Aorta (tissue), 5 donors: Measurements from ENCODE around the gene GPR162. TPM values are rescaled to one million over a fixed set of nuclear protein-coding genes. Genes with fewer than 3 reads are reported as not detected.
"Not testable (repeated sequence)": the region's sequence is repeated elsewhere in the genome, so short reads cannot be mapped to it uniquely, and the experiment has no call there.

Experiments
- ATAC-seq: fragments of 200-7000 bp; cut with Tn5 transposase; one replicate; pipeline ENCODE4 v1.9.1; 2022; ENCODE audit warnings: moderate library complexity; ENCODE audit not compliant: low FRiP score
- DNase-seq, 2 donors: peaks; one replicate each; pipeline ENCODE4 v3.0.0-alpha.2; 2020
- H3K27ac ChIP-seq, 2 donors: one replicate each; pipeline ENCODE4 v1.5.1; 2013; ENCODE audit warnings: low read length in 2 of 2, mild to moderate bottlenecking in 2 of 2, moderate library complexity in 2 of 2, control low read depth in 1 of 2, inconsistent platforms in 1 of 2, low read depth in 1 of 2
- H3K27me3 ChIP-seq, 2 donors: one replicate each; pipeline ENCODE4 v1.6.1; 2013; ENCODE audit warnings: control low read depth in 1 of 2, low read length in 1 of 2, mild to moderate bottlenecking in 1 of 2, moderate library complexity in 1 of 2; ENCODE audit not compliant: insufficient read depth in 2 of 2, control insufficient read depth in 1 of 2
- H3K36me3 ChIP-seq, 2 donors: one replicate each; pipeline ENCODE4 v1.6.1; 2013; ENCODE audit warnings: control low read depth in 1 of 2, low read length in 1 of 2, mild to moderate bottlenecking in 1 of 2; ENCODE audit not compliant: insufficient read depth in 2 of 2, control insufficient read depth in 1 of 2
- H3K4me1 ChIP-seq, 2 donors: one replicate each; pipeline ENCODE4 v1.6.1; 2013; ENCODE audit warnings: low read length in 2 of 2, control low read depth in 1 of 2, mild to moderate bottlenecking in 1 of 2, moderate library complexity in 1 of 2; ENCODE audit not compliant: insufficient read depth in 2 of 2, control insufficient read depth in 1 of 2
- H3K4me3 ChIP-seq, 2 donors: one replicate each; pipeline ENCODE4 v1.5.1; 2013; ENCODE audit warnings: low read length in 2 of 2, control low read depth in 1 of 2, mild to moderate bottlenecking in 1 of 2
- H3K9me3 ChIP-seq: one replicate; pipeline ENCODE4 v1.6.1; 2013; ENCODE audit warnings: mild to moderate bottlenecking, low read length; ENCODE audit not compliant: control insufficient read depth
- WGBS, 2 donors: extraction: QIAGEN DNeasy Blood & Tissue Kit; methylation state at CpG; one replicate each; pipeline ENCODE4 v1.1.7; 2013; 5-methylcytosine and 5-hydroxymethylcytosine counted together
- intact Hi-C, 2 donors: fragments of 100-400 bp; cut with DNase I; formaldehyde crosslinking; loops; one replicate each; pipeline versions ENCODE4 v1.14.2 to v1.15.0; 2022
- polyA plus RNA-seq, 2 donors: library from polyadenylated mRNA; stranded (reverse); fragments of 200-250 nt; gene quantifications; one replicate each; pipeline ENCODE4 v1.2.3, GENCODE V29; 2013
- total RNA-seq, 2 donors: library from RNA; stranded (reverse); fragmentation: NEBNext Ultra II Directional; extraction: Animal tissue kit (Norgen Biotek cat#: 25700); gene quantifications; one replicate each; pipeline ENCODE4 v1.2.1, GENCODE V29; 2021
- donor health status: healthy with polysubstance abuse.
- donor health status: Bipolar disorder and iron deficiency.
- donor health status: DM: no; HTN: no; CAD: no.
- donor health status: DM: no; HTN: no; CAD: no.
- donor health status: DM: yes; HTN: yes; CAD: no.

The GPR162 gene
- total and polyA plus RNA-seq, 4 donors: 4.4 to 17.2 (median 11.3) TPM

- intact Hi-C loops: loop anchor here in 1 of 2 donors (5.0 kb wide), 1 partner anchor 107 kb away; the partner anchor contains the start of gene PTMS
- not testable (repeated sequence) for DNase-seq, H3K9me3 ChIP-seq, H3K27me3 ChIP-seq, H3K36me3 ChIP-seq, H3K4me1 ChIP-seq, ATAC-seq
- Histone ChIP-seq H3K4me3 (peak overlapping the region; percentile 55 to 70), H3K27ac (peak overlapping the region in 1 of 2 donors; percentile 71)
- WGBS, 2 donors: 36% methylated on average over 9 of the region's 9 CpGs
These were observed 52.4 kb downstream of the GPR162 start for GRCh38 chr12:6874015-6874368.

Other genes with a start within 250 kb of the GPR162 start
- gene CHD4, start 214.4 kb upstream of the GPR162 start, total RNA-seq: 100 to 1,000 TPM; 174 to 195 TPM
- 100 to 1,000 TPM in 1 of 2 donors, 10 to 100 TPM in 1; 73.1 to 110 TPM for gene CHD4, start 214.4 kb upstream of the GPR162 start, polyA plus RNA-seq
- 1 to 10 TPM; 2.5 to 3.7 TPM for gene LPAR5, start 185.9 kb upstream of the GPR162 start, total RNA-seq
- under 1 TPM; 0.51 to 0.88 TPM for gene LPAR5, start 185.9 kb upstream of the GPR162 start, polyA plus RNA-seq
- gene ACRBP, start 174.4 kb upstream of the GPR162 start, total RNA-seq: 1 to 10 TPM; 1.8 to 5.2 TPM
- under 1 TPM in 1 of 2 donors, not detected in 1; 0.25 TPM for gene ACRBP, start 174.4 kb upstream of the GPR162 start, polyA plus RNA-seq
- gene ING4, start 158.7 kb upstream of the GPR162 start, total RNA-seq: 10 to 100 TPM; 19.7 to 43.3 TPM
- 10 to 100 TPM; 45.3 to 63.7 TPM for gene ING4, start 158.7 kb upstream of the GPR162 start, polyA plus RNA-seq
- 10 to 100 TPM; 54.4 to 66.7 TPM for gene ZNF384, start 132.4 kb upstream of the GPR162 start, total RNA-seq
- 10 to 100 TPM; 23.2 to 49.3 TPM for gene ZNF384, start 132.4 kb upstream of the GPR162 start, polyA plus RNA-seq
- gene PIANP, start 121.0 kb upstream of the GPR162 start, total RNA-seq: 10 to 100 TPM in 1 of 2 donors, 1 to 10 TPM in 1; 1.2 to 10.7 TPM
- 1 to 10 TPM; 4.3 to 7.5 TPM for gene PIANP, start 121.0 kb upstream of the GPR162 start, polyA plus RNA-seq
- 10 to 100 TPM; 47.0 to 50.1 TPM for gene COPS7A, start 97.8 kb upstream of the GPR162 start, total RNA-seq
- gene COPS7A, start 97.8 kb upstream of the GPR162 start, polyA plus RNA-seq: 10 to 100 TPM; 43.8 to 70.5 TPM
- gene MLF2, start 68.7 kb upstream of the GPR162 start, total RNA-seq: 100 to 1,000 TPM; 110 to 144 TPM
- 100 to 1,000 TPM; 134 to 141 TPM for gene MLF2, start 68.7 kb upstream of the GPR162 start, polyA plus RNA-seq
- 100 to 1,000 TPM; 358 to 396 TPM for gene PTMS, start 55.5 kb upstream of the GPR162 start, total RNA-seq
- 100 to 1,000 TPM; 549 to 584 TPM for gene PTMS, start 55.5 kb upstream of the GPR162 start, polyA plus RNA-seq
- gene LAG3, start 49.3 kb upstream of the GPR162 start, total RNA-seq: 1 to 10 TPM; 1.2 to 1.8 TPM
- gene LAG3, start 49.3 kb upstream of the GPR162 start, polyA plus RNA-seq: 1 to 10 TPM in 1 of 2 donors, under 1 TPM in 1; 0.25 to 2.4 TPM
- gene CD4, start 32.3 kb upstream of the GPR162 start, total RNA-seq: 10 to 100 TPM; 20.1 to 40.6 TPM
- gene CD4, start 32.3 kb upstream of the GPR162 start, polyA plus RNA-seq: 10 to 100 TPM in 1 of 2 donors, 1 to 10 TPM in 1; 2.1 to 14.3 TPM
- gene P3H3, start 6.6 kb downstream of the GPR162 start, total RNA-seq: 10 to 100 TPM; 43.5 to 66.3 TPM
- gene P3H3, start 6.6 kb downstream of the GPR162 start, polyA plus RNA-seq: 10 to 100 TPM; 23.4 to 93.3 TPM
- 10 to 100 TPM in 1 of 2 donors, 1 to 10 TPM in 1; 8.2 to 13.7 TPM for gene GNB3, start 19.1 kb downstream of the GPR162 start, total RNA-seq
- gene GNB3, start 19.1 kb downstream of the GPR162 start, polyA plus RNA-seq: 10 to 100 TPM in 1 of 2 donors, 1 to 10 TPM in 1; 6.0 to 32.9 TPM
- gene CDCA3, start 29.5 kb downstream of the GPR162 start, total RNA-seq: 1 to 10 TPM in 1 of 2 donors, under 1 TPM in 1; 0.42 to 2.1 TPM
- 10 to 100 TPM in 1 of 2 donors, 1 to 10 TPM in 1; 3.6 to 12.6 TPM for gene CDCA3, start 29.5 kb downstream of the GPR162 start, polyA plus RNA-seq
- 10 to 100 TPM; 59.5 to 64.6 TPM for gene USP5, start 30.3 kb downstream of the GPR162 start, total RNA-seq
- 10 to 100 TPM; 26.7 to 47.0 TPM for gene USP5, start 30.3 kb downstream of the GPR162 start, polyA plus RNA-seq
- gene TPI1, start 45.7 kb downstream of the GPR162 start, total RNA-seq: 100 to 1,000 TPM; 317 TPM
- 100 to 1,000 TPM; 310 to 314 TPM for gene TPI1, start 45.7 kb downstream of the GPR162 start, polyA plus RNA-seq
- gene SPSB2, start 51.5 kb downstream of the GPR162 start, total RNA-seq: 10 to 100 TPM in 1 of 2 donors, 1 to 10 TPM in 1; 4.2 to 10.2 TPM
- 10 to 100 TPM; 11.1 to 14.3 TPM for gene SPSB2, start 51.5 kb downstream of the GPR162 start, polyA plus RNA-seq
- 10 to 100 TPM in 1 of 2 donors, 1 to 10 TPM in 1; 5.3 to 11.2 TPM for gene LRRC23, start 83.0 kb downstream of the GPR162 start, total RNA-seq
- 10 to 100 TPM; 16.8 to 20.8 TPM for gene LRRC23, start 83.0 kb downstream of the GPR162 start, polyA plus RNA-seq
- 10 to 100 TPM; 59.0 to 79.5 TPM for gene ENO2, start 92.8 kb downstream of the GPR162 start, total RNA-seq
- gene ENO2, start 92.8 kb downstream of the GPR162 start, polyA plus RNA-seq: 100 to 1,000 TPM in 1 of 2 donors, 10 to 100 TPM in 1; 14.7 to 116 TPM
- gene ATN1, start 106.1 kb downstream of the GPR162 start, total RNA-seq: 100 to 1,000 TPM; 138 to 146 TPM
- gene ATN1, start 106.1 kb downstream of the GPR162 start, polyA plus RNA-seq: 100 to 1,000 TPM in 1 of 2 donors, 10 to 100 TPM in 1; 22.7 to 149 TPM
- not detected for gene RNU7-1, start 122.0 kb downstream of the GPR162 start, total RNA-seq
- gene RNU7-1, start 122.0 kb downstream of the GPR162 start, polyA plus RNA-seq: not detected
- gene C12orf57, start 122.2 kb downstream of the GPR162 start, total RNA-seq: 100 to 1,000 TPM; 197 to 233 TPM
- 1,000 to 10,000 TPM in 1 of 2 donors, 100 to 1,000 TPM in 1; 849 to 1,017 TPM for gene C12orf57, start 122.2 kb downstream of the GPR162 start, polyA plus RNA-seq
- gene PTPN6, start 129.5 kb downstream of the GPR162 start, total RNA-seq: 10 to 100 TPM; 29.8 to 42.3 TPM
- gene PTPN6, start 129.5 kb downstream of the GPR162 start, polyA plus RNA-seq: 10 to 100 TPM; 10.1 to 25.7 TPM
- gene PHB2, start 148.8 kb downstream of the GPR162 start, total RNA-seq: 100 to 1,000 TPM in 1 of 2 donors, 10 to 100 TPM in 1; 97.9 to 117 TPM
- 100 to 1,000 TPM; 105 to 139 TPM for gene PHB2, start 148.8 kb downstream of the GPR162 start, polyA plus RNA-seq
- 10 to 100 TPM; 30.2 to 31.6 TPM for gene EMG1, start 149.1 kb downstream of the GPR162 start, total RNA-seq
- gene EMG1, start 149.1 kb downstream of the GPR162 start, polyA plus RNA-seq: 10 to 100 TPM; 15.4 to 24.4 TPM
- 10 to 100 TPM; 28.8 to 33.2 TPM for gene LPCAT3, start 196.7 kb downstream of the GPR162 start, total RNA-seq
- 10 to 100 TPM; 10.1 to 27.3 TPM for gene LPCAT3, start 196.7 kb downstream of the GPR162 start, polyA plus RNA-seq
- gene C1S, start 238.9 kb downstream of the GPR162 start, total RNA-seq: 1,000 to 10,000 TPM in 1 of 2 donors, 100 to 1,000 TPM in 1; 490 to 1,087 TPM
- 100 to 1,000 TPM; 141 to 687 TPM for gene C1S, start 238.9 kb downstream of the GPR162 start, polyA plus RNA-seq